Left renal pelvis (tissue), 4 donors: ENCODE data around the gene MYBPH. TPM values are rescaled to one million over a fixed set of nuclear protein-coding genes. Genes with fewer than 3 reads are reported as not detected.

Source experiments
- DNase-seq, 4 donors: peaks; one replicate each; pipeline ENCODE4 v3.0.0-alpha.2; 2013; ENCODE audit warnings: low read depth in 4 of 4, low spot score in 3 of 4
- polyA plus RNA-seq, 4 donors: library from polyadenylated mRNA; unstranded; fragments of 120-200 nt; gene quantifications; one replicate each; pipeline ENCODE4 v1.2.1, GENCODE V29; 2013; ENCODE audit not compliant: insufficient read length in 4 of 4

Gene MYBPH
- polyA plus RNA-seq, 4 donors = 0.07 to 0.24 (median 0.16) TPM

GRCh38 chr1:203167913-203168200 is 7.8 kb downstream of the MYBPH start:
- no peak for DNase-seq

GRCh38 chr1:203167026-203167912 is 8.4 kb downstream of the MYBPH start:
- DNase-seq = no peak

GRCh38 chr1:203166192-203166940 is 9.3 kb downstream of the MYBPH start:
- no peak for DNase-seq

- no peak for DNase-seq
These were observed 9.8 kb downstream of the MYBPH start for GRCh38 chr1:203165800-203166161.

GRCh38 chr1:203165101-203165799 is 10.4 kb downstream of the MYBPH start:
- no peak for DNase-seq

- no peak for DNase-seq
These were observed 11.6 kb downstream of the MYBPH start for GRCh38 chr1:203163891-203164635.

- DNase-seq = no peak
These were observed 13.2 kb downstream of the MYBPH start for GRCh38 chr1:203162403-203162802.

GRCh38 chr1:203161703-203162102 is 13.9 kb downstream of the MYBPH start:
- no peak for DNase-seq

GRCh38 chr1:203161175-203161574 is 14.5 kb downstream of the MYBPH start:
- no peak for DNase-seq

- no peak for DNase-seq
These were observed 15.8 kb downstream of the MYBPH start for GRCh38 chr1:203159844-203160243.

GRCh38 chr1:203158960-203159665 is 16.5 kb downstream of the MYBPH start:
- DNase-seq = no peak

- no peak for DNase-seq
These were observed 17.2 kb downstream of the MYBPH start for GRCh38 chr1:203158423-203158822.

GRCh38 chr1:203156280-203156679 is 19.3 kb downstream of the MYBPH start:
- DNase-seq = no peak

- DNase-seq = no peak
These were observed 21.4 kb downstream of the MYBPH start for GRCh38 chr1:203153989-203154821.

- peak in 1 of 4 donors; percentile 49 for DNase-seq
These were observed 22.3 kb downstream of the MYBPH start for GRCh38 chr1:203153051-203153988.

GRCh38 chr1:203152158-203153034 is 23.2 kb downstream of the MYBPH start:
- DNase-seq = peak in 1 of 4 donors; percentile 64
